HEK293 (cell line): Measurements from ENCODE around the gene DBN1.

Experiments used
- CTCF ChIP-seq: fragments of 450-650 bp; formaldehyde crosslinking; IDR thresholded peaks from 2 replicates; pipeline ENCODE4 v1.5.1; 2016; ENCODE audit warnings: missing biosample characterization, missing genetic modification characterization
- GLI4 ChIP-seq: fragments of 450-650 bp; formaldehyde crosslinking; IDR thresholded peaks from 2 replicates; pipeline ENCODE4 v1.5.1; 2016; ENCODE audit warnings: missing biosample characterization, missing genetic modification characterization
- ZEB2 ChIP-seq: fragments of 450-650 bp; formaldehyde crosslinking; IDR thresholded peaks from 2 replicates; pipeline ENCODE4 v1.5.1; 2016; ENCODE audit warnings: missing biosample characterization, missing genetic modification characterization
- ZFP37 ChIP-seq: fragments of 450-650 bp; formaldehyde crosslinking; IDR thresholded peaks from 2 replicates; pipeline ENCODE4 v1.5.1; 2016; ENCODE audit warnings: missing biosample characterization, missing genetic modification characterization

DNA sequence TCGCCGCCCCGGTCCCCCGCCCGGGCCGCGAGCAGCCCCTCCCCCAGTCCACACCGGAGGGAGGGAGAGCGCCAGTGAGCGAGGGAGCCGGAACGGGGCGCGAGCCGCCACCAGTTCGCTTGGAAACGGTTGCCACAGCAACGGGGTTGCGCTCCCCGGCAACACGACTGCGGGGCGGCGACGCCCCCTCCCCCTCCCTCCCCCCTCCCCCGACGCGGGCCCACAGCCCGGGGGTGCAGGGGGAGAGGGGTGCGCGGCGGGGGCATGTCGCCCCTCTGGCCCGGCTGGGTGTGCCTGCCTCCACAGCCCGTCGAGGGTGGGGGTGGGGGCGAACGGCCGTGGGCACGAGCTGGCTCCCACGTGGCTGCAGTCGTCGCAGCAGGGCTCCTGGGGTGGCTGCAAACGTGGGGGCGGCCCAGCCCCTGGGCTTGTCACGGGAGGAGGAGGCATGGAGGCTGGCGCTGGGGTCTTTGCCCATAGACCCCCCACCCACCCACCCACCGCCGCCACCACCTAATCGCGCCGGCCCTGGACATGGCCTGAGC is 26.3 kb downstream of the DBN1 start:
- TF ChIP-seq CTCF (tag by site-specific recombination) (no peak), ZFP37 (no peak), GLI4 (tag by site-specific recombination) (no peak), ZEB2 (no peak)
